Measurements from ENCODE around the gene IPO11.

IPO11 gene

DNA sequence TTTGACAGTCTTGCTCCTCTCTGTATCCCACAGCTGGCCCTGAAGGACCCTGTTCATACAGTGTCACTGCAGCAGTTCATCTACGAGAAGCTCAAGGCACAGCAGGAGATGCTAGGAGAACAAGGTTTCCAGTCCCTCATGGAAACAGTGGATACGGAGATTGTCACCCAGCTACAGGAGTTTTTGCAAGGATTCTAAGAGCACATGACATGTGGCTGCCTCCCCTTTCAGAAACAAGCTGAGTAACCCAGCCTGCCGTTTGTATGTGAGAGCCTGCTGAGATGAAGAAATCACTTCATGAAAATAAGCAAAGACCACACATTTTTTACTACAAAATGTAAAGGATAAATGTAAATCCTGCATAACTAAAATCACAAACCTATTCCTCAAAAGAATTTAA, 214.6 kb downstream of the IPO11 start:
- H3K4me3 ChIP-seq (ENCODE audit: low read length): no peak overlapping the region

DNA sequence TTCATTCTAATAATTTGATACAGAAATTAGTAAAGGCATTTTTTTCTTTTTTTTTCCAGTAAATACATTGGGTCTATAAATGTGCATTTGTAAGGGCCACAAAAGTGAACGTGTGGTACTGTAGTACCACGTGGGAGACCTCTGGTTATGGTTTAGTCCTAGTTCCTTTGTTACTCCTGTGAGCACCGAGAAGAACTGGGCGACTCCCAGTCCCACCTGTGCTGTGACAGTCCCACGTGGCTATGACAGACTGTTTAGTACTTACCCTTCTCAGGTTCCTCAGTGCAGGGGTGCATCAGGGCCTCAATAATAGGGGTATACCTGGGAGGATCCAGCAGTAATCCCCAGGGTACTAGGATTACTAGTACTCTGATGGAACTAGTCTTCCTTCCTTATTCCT, 215.3 kb downstream of the IPO11 start:
- TF ChIP-seq ZNF274 (IDR thresholded peaks at IDR 0.05; ENCODE audit: low read depth, low read length): no peak
- no peak overlapping the region for H3K4me3 ChIP-seq (ENCODE audit: low read length)

More for the DNA sequence above, 214.6 kb downstream of the IPO11 start:
- no peak for TF ChIP-seq ZNF274 (IDR thresholded peaks at IDR 0.05; ENCODE audit: low read depth, low read length)

DNA sequence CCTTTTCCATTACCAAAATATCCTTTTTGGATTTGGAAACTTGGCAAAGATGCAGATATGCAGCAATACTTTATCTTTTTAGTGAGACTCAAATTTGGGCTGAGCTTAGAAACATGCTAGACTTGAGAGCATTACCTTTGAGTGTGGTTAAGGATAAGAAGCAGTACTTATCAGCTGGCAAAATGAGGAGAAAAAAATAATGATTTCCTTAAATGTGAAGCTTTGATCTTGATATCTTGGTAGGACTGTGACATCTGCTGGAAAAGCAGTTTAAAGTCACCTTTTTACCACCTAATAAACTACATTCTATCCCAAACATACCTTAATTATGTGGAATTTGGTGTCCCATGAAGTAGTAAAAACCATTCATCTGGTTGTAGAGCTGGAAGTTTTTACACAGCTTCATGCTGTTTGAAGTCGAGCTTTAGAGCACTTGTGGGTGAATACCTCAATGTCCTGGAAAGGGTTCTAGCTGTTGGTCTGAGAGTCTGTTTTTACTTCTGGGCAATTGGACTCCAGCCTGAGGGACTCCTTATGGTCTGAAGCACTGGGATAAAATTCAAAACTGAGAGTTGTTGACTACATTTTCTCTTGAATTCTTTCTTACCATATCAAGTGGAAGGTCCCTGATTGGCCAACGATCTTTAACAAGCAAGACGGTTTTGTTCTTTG, 219.5 kb downstream of the IPO11 start:
- no peak overlapping the region for H3K4me3 ChIP-seq (ENCODE audit: low read length)
- no peak for TF ChIP-seq ZNF274 (IDR thresholded peaks at IDR 0.05; ENCODE audit: low read depth, low read length)

DNA sequence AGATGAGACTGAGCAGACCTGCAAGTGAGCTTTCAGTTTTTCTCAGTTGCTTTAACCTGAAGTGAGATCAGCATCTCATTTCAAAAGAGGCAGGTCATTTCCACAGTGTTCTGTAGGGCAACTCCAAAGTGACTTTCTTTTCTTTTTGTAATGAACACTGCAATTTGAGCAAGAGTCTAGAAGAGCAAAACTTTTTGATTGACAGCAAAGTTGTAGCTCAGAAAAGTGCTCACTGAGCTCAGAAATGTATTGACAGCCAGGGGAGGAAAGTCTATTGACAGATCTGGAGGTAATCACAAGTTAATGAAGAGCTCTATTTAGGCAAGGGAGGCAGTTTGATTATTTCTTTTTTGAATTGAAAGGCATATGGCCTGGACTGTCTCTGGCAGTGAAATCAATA, 220.7 kb downstream of the IPO11 start:
- no peak for TF ChIP-seq ZNF274 (IDR thresholded peaks at IDR 0.05; ENCODE audit: low read depth, low read length)
- H3K4me3 ChIP-seq (ENCODE audit: low read length): no peak overlapping the region

DNA sequence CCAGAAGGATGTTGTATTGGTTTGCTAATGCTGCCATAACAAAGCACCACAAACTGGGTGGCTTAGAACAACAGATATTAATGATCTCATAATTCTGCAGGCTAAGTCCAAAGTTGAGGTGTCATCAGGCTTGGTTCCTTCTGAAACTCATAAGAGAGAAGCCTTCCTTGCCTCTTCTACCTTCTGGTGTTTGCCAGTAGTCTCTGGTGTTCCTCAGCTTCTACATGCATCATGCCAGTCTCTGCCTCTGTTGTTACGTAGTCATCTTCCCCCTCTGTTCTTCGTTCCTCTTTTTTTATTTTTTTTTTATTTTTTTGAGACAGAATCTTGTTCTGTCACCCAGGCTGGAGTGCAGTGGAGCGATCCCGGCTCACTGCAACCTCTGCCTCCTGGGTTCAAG, 227.9 kb downstream of the IPO11 start:
- no peak for TF ChIP-seq ZNF274 (IDR thresholded peaks at IDR 0.05; ENCODE audit: low read depth, low read length)
- no peak overlapping the region for H3K4me3 ChIP-seq (ENCODE audit: low read length)

DNA sequence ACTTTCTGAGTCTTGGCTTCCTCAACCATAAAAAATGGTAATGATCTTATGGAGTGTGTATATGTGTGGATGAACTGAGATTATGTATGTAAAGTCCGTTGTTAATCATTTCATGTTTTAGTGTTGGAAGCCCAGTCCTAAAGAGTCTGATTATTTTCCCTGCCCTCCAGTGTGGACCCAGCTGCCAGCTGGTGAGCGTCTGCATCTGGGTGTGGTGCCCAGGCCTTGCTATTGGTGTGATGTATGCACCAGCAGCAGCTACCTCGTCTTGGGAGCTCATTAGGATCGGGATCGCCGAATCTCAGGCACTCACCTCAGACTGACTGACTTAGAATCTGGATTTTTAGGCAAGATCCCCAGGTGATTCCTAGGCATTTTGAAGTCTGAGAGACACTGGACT, 229.9 kb downstream of the IPO11 start:
- no peak for TF ChIP-seq ZNF274 (IDR thresholded peaks at IDR 0.05; ENCODE audit: low read depth, low read length)
- no peak overlapping the region for H3K4me3 ChIP-seq (ENCODE audit: low read length)

DNA sequence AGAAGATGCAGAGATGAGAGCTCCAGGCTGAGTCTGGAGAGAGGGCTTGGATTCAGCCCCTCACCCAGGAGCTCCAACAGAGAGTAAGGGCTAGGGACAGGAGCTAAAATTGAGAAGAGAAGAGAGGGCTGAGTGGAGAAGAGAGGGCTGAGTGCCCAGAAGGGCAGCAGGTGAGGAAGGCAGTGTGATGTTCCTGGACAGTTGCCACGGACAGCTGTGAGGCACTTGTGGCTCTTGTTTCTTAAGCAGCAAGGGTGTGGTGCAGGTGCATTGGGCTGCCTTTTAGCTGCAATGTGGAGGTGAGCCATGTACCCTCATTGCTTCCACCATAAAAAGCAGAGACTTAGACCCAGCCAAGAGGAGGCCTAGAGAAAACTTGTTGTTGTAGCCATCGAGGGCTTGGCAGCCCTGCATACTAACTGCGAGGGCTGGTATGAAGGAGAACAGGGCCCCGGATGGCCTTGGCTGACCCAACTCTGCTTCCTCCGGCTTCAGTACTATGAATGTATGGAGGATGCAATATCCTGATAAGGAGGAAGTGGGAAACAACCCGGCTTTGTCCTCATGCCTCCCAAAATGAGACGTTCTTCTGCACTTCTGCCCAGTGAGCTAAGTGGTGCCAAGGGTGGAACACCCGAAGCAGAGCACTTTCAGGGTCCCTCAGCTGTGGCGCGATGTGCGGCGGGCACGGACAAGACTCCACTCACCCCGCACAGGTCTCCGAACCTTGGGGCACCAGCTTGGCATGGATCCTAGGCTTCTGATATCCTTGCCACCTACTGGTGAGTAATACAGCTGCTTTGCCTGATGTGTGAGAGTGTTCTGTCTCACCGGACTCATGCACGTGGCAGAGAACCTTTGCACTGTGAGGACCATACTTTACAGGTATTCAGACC, 231.2 kb downstream of the IPO11 start:
- TF ChIP-seq ZNF274 (IDR thresholded peaks at IDR 0.05; ENCODE audit: low read depth, low read length): no peak
- H3K4me3 ChIP-seq (ENCODE audit: low read length): no peak overlapping the region

DNA sequence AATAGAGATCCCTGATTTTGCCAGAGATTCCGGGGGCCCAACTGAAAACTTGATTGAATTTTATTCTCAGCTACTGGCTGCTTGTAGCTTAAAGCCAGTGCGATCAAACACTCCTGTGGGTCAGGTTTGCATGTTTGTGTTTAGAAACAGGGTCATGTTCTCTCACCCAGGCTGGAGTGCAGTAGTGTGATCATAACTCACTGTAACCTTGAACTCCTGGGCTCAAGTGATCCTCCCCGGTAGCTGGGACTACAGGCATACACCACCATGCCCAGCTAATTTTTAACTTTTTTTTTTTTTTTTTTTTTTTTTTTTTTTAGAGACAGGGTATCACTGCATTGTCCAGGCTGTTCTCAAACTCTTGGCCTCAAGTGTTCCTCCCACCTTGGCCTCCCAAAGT, 232.7 kb downstream of the IPO11 start:
- H3K4me3 ChIP-seq (ENCODE audit: low read length): no peak overlapping the region
- no peak for TF ChIP-seq ZNF274 (IDR thresholded peaks at IDR 0.05; ENCODE audit: low read depth, low read length)

DNA sequence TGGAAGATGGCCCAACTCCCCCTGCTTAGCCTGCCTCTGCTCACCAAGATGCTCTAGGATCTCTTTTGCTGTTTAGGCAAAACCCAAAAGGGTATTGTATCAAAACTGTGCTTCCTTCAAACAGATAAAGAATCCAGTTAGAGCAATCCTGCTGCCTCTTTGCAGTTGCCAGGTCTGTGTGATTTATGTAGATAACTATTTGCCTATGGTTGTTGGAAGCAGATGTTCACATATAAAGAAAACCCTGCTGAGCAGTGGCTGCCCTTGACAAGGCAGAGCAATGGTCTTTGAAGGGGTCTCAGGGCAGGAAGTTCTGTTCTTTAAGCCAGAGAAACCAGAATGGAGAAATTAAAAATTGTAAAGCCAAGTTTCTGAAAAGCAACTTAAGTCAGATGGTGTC, 234.7 kb downstream of the IPO11 start:
- H3K4me3 ChIP-seq (ENCODE audit: low read length): no peak overlapping the region
- no peak for TF ChIP-seq ZNF274 (IDR thresholded peaks at IDR 0.05; ENCODE audit: low read depth, low read length)

DNA sequence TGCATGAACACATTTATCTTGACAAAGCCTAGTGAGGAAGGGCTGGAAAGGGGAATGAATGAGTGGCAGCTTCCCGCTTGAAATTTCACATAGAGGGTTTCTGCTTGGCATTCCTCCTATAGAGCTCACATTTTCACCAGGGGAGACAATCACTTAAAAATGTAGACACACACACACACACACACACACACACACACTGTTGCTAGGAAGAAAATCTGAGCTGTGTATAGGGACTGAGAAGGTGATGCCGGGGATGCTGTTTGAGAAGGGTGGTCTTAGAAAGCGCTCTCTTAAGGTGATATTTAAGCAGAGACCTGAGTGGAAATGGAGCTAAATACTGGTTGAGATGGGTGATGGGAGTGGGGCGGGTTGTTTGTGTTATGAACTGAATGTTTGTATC, 236.5 kb downstream of the IPO11 start:
- H3K4me3 ChIP-seq (ENCODE audit: low read length): no peak overlapping the region
- no peak for TF ChIP-seq ZNF274 (IDR thresholded peaks at IDR 0.05; ENCODE audit: low read depth, low read length)

DNA sequence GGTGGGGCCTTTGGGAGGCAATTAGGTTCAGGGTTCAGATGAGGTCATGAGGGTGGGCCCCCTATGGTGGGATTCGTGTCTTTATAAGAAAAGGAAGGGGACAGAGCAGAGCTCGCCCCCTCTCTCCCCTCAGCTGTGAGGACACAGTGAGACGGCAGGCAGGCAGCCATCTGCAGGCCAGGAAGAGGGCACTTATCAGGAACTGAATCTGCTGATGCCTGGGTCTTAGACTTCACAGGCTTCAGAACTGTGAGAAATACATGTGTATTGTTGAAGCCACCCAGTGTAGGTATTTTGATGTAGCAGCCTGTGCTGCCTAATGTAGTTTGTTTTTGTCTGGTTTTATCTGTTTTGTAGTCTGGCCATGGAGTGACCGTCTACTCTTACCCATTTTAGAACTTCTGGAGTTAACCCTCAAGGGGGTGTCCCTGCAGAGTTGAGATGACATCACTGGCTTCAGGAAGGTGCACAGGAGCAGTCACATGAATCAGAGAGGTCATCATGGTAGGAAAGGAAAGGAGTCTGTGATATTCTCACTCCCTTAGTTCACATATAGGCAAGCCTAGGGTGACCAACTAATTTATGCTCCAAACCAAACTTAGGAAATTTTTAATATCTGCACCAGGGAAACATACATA, 237.0 kb downstream of the IPO11 start:
- no peak for TF ChIP-seq ZNF274 (IDR thresholded peaks at IDR 0.05; ENCODE audit: low read depth, low read length)
- no peak overlapping the region for H3K4me3 ChIP-seq (ENCODE audit: low read length)

DNA sequence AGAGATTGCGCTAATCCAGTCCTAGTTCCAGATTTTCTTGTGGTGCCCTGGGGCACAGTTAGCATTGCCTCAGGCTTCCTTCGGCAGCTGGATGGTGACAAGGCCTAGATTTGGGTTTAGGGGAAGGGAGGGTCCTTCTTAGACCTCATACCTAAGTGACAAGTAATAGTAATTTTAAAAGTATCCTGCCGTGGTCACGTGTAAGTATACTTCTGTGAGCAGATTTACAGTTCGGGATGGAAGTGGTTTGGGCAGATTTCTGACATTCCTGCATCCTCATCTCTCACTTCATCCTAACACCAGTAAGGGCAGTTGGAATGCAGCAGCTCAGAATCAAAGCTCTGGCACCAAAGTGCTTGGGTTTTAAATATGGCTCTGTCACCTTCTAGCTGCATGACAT, 237.6 kb downstream of the IPO11 start:
- TF ChIP-seq ZNF274 (IDR thresholded peaks at IDR 0.05; ENCODE audit: low read depth, low read length): no peak
- no peak overlapping the region for H3K4me3 ChIP-seq (ENCODE audit: low read length)

DNA sequence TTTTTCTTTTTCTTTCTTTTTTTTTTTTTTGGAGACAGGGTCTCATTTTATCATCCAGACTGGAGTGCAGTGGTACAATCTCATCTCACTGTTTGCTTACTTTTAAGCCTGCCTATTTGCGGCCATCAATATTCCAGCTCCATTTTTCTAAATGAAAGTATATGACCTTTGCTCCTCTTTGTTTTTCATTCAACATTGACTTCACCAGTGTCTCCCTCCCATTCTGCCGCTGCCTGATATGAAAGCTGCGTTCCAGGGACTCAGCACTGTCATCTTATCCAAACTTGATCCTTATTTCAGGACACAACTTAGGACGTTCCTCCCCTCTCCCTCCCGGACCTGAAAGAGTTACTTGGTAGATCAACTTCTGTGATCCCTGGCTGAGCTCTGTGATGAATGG, 239.7 kb downstream of the IPO11 start:
- no peak for TF ChIP-seq ZNF274 (IDR thresholded peaks at IDR 0.05; ENCODE audit: low read depth, low read length)
- H3K4me3 ChIP-seq (ENCODE audit: low read length): no peak overlapping the region

DNA sequence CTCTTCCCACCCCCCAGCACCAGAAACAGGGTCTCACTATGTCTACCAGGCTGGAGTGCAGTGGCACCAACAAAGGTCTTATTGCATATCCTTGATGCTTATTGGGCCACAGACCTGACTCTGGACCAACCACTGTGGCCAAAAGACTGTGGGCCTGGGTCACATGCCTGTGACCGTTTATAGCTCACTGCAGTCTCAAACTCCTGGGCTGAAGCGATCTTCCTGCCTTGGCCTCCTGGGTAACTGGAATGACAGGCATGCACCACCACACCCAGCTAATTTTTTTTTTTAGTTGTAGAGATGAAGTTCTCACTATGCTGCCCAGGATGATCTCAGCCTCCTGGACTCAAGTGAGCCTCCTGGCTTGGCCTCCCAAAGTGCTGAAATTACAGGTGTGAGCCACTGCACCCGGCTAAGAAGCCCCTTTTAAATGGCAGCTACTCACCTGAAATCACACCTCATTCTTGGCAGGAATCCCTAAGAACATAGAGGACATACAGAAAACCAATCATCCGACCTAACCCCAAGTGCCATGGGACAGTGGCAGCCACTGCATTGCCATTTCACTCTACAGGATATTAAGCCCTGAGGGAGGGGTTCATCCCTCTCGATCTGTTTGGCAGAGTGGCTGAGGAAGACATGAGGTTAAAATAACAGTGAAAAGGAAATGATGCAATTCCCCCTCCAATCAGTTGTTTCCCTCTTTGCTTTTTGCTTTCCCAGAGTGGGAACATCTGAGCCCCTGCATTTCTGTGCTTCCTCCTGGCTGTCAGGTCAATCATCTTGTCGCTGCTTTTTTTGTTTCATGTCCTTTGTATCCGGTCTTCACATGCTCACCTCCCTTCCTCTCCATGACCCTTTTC, 240.7 kb downstream of the IPO11 start:
- no peak for TF ChIP-seq ZNF274 (IDR thresholded peaks at IDR 0.05; ENCODE audit: low read depth, low read length)
- no peak overlapping the region for H3K4me3 ChIP-seq (ENCODE audit: low read length)

All from GM08714 (cell line).